T-helper 1 cell (primary cell): ENCODE results near the gene ABCD3.
"Not testable (repeated sequence)": the region's sequence is repeated elsewhere in the genome, so short reads cannot be mapped to it uniquely, and the experiment has no call there.

ENCODE experiments used
- DNase-seq, 5 donors: peaks; one replicate each; pipeline ENCODE4 v3.0.0-alpha.2; 2012 to 2020

ABCD3 gene

GRCh38 chr1:94416901-94417727 is 1.1 kb upstream of the ABCD3 start:
- DNase-seq: no peak

- no peak for DNase-seq
Observed at GRCh38 chr1:94417728-94417977, 536 bp upstream of the ABCD3 start.

- peak in 1 of 5 donors; percentile 2 for DNase-seq
Observed at GRCh38 chr1:94418664-94419655, 771 bp downstream of the ABCD3 start.

GRCh38 chr1:94422115-94422820 is 4.1 kb downstream of the ABCD3 start:
- DNase-seq: no peak

GRCh38 chr1:94425821-94426484 is 7.8 kb downstream of the ABCD3 start:
- DNase-seq: no peak

- not testable (repeated sequence) for DNase-seq
Observed at GRCh38 chr1:94426485-94426870, 8.3 kb downstream of the ABCD3 start.

- no peak for DNase-seq
Observed at GRCh38 chr1:94428441-94428840, 10.3 kb downstream of the ABCD3 start.

- not testable (repeated sequence) for DNase-seq
Observed at GRCh38 chr1:94428927-94429528, 10.8 kb downstream of the ABCD3 start.

- not testable (repeated sequence) for DNase-seq
Observed at GRCh38 chr1:94430066-94430465, 11.9 kb downstream of the ABCD3 start.

- DNase-seq: no peak
Observed at GRCh38 chr1:94433866-94434265, 15.7 kb downstream of the ABCD3 start.

- no peak for DNase-seq
Observed at GRCh38 chr1:94434365-94435045, 16.3 kb downstream of the ABCD3 start.

GRCh38 chr1:94438692-94439276 is 20.6 kb downstream of the ABCD3 start:
- no peak for DNase-seq

GRCh38 chr1:94440088-94440487 is 21.9 kb downstream of the ABCD3 start:
- no peak for DNase-seq

GRCh38 chr1:94443067-94443466 is 24.9 kb downstream of the ABCD3 start:
- not testable (repeated sequence) for DNase-seq

- DNase-seq: not testable (repeated sequence)
Observed at GRCh38 chr1:94444819-94445218, 26.6 kb downstream of the ABCD3 start.

- not testable (repeated sequence) for DNase-seq
Observed at GRCh38 chr1:94445733-94446132, 27.5 kb downstream of the ABCD3 start.

GRCh38 chr1:94446177-94446576 is 28.0 kb downstream of the ABCD3 start:
- DNase-seq: not testable (repeated sequence)

- DNase-seq: not testable (repeated sequence)
Observed at GRCh38 chr1:94448741-94449140, 30.6 kb downstream of the ABCD3 start.

GRCh38 chr1:94456736-94457135 is 38.5 kb downstream of the ABCD3 start:
- DNase-seq: no peak

- DNase-seq: no peak
Observed at GRCh38 chr1:94462606-94463005, 44.4 kb downstream of the ABCD3 start.
